ENCODE measurements around the gene HBG1.

The HBG1 gene

DNA sequence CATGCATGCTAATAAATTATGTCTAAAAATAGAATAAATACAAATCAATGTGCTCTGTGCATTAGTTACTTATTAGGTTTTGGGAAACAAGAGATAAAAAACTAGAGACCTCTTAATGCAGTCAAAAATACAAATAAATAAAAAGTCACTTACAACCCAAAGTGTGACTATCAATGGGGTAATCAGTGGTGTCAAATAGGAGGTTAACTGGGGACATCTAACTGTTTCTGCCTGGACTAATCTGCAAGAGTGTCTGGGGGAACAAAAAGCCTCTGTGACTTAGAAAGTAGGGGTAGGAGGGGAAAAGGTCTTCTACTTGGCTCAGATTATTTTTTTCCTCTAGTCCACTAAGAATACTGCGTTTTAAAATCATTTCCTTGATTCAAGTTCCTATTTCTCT is 22.0 kb downstream of the HBG1 start:
- no peaks in the 10 kb centered on the region for H3K4me1 ChIP-seq (ENCODE audit: control insufficient read depth, insufficient read depth, low read length)
- H3K9ac ChIP-seq (ENCODE audit: low read length) = no peak overlapping the region
- H3K4me3 ChIP-seq (ENCODE audit: low read length) = no peak overlapping the region
- H3K36me3 ChIP-seq (ENCODE audit: control insufficient read depth, insufficient read depth, low read length) = no peaks in the 10 kb centered on the region
- no peak overlapping the region for H3K27ac ChIP-seq (ENCODE audit: low read depth, low read length)
- no peaks in the 10 kb centered on the region for H3K27me3 ChIP-seq (ENCODE audit: control insufficient read depth, insufficient read depth, low read length)

DNA sequence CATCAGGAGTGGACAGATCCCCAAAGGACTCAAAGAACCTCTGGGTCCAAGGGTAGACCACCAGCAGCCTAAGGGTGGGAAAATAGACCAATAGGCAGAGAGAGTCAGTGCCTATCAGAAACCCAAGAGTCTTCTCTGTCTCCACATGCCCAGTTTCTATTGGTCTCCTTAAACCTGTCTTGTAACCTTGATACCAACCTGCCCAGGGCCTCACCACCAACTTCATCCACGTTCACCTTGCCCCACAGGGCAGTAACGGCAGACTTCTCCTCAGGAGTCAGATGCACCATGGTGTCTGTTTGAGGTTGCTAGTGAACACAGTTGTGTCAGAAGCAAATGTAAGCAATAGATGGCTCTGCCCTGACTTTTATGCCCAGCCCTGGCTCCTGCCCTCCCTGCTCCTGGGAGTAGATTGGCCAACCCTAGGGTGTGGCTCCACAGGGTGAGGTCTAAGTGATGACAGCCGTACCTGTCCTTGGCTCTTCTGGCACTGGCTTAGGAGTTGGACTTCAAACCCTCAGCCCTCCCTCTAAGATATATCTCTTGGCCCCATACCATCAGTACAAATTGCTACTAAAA is 22.8 kb downstream of the HBG1 start, which contains the start of gene HBB:
HBB (minus strand) TSS at position 340 of the 579 bp plus-strand sequence; CDS start at position 290, 50 bp downstream.
- Histone ChIP-seq H3K4me3 (ENCODE audit: low read length) (no peak within 1 kb of the TSS), H3K4me1 (ENCODE audit: control insufficient read depth, insufficient read depth, low read length) (no peaks in the 10 kb centered on the region), H3K36me3 (ENCODE audit: control insufficient read depth, insufficient read depth, low read length) (no peaks in the 10 kb centered on the region), H3K27ac (ENCODE audit: low read depth, low read length) (no peak within 1 kb of the TSS), H3K27me3 (ENCODE audit: control insufficient read depth, insufficient read depth, low read length) (no peaks in the 10 kb centered on the region), H3K9ac (ENCODE audit: low read length) (no peak within 1 kb of the TSS)

DNA sequence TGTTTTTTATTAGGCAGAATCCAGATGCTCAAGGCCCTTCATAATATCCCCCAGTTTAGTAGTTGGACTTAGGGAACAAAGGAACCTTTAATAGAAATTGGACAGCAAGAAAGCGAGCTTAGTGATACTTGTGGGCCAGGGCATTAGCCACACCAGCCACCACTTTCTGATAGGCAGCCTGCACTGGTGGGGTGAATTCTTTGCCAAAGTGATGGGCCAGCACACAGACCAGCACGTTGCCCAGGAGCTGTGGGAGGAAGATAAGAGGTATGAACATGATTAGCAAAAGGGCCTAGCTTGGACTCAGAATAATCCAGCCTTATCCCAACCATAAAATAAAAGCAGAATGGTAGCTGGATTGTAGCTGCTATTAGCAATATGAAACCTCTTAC is 24.2 kb downstream of the HBG1 start:
- Histone ChIP-seq H3K27me3 (ENCODE audit: control insufficient read depth, insufficient read depth, low read length) (no peaks in the 10 kb centered on the region), H3K27ac (ENCODE audit: low read depth, low read length) (no peak overlapping the region), H3K4me3 (ENCODE audit: low read length) (no peak overlapping the region), H3K36me3 (ENCODE audit: control insufficient read depth, insufficient read depth, low read length) (no peaks in the 10 kb centered on the region), H3K4me1 (ENCODE audit: control insufficient read depth, insufficient read depth, low read length) (no peaks in the 10 kb centered on the region), H3K9ac (ENCODE audit: low read length) (no peak overlapping the region)

DNA sequence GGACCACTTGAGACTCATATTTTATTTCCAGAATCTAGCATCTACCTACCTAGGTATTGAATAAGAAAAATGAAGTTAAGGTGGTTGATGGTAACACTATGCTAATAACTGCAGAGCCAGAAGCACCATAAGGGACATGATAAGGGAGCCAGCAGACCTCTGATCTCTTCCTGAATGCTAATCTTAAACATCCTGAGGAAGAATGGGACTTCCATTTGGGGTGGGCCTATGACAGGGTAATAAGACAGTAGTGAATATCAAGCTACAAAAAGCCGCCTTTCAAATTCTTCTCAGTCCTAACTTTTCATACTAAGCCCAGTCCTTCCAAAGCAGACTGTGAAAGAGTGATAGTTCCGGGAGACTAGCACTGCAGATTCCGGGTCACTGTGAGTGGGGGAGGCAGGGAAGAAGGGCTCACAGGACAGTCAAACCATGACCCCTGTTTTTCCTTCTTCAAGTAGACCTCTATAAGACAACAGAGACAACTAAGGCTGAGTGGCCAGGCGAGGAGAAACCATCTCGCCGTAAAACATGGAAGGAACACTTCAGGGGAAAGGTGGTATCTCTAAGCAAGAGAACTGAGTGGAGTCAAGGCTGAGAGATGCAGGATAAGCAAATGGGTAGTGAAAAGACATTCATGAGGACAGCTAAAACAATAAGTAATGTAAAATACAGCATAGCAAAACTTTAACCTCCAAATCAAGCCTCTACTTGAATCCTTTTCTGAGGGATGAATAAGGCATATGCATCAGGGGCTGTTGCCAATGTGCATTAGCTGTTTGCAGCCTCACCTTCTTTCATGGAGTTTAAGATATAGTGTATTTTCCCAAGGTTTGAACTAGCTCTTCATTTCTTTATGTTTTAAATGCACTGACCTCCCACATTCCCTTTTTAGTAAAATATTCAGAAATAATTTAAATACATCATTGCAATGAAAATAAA is 24.8 kb downstream of the HBG1 start:
- Histone ChIP-seq H3K36me3 (ENCODE audit: control insufficient read depth, insufficient read depth, low read length) (no peaks in the 10 kb centered on the region), H3K4me3 (ENCODE audit: low read length) (no peak overlapping the region), H3K27ac (ENCODE audit: low read depth, low read length) (no peak overlapping the region), H3K4me1 (ENCODE audit: control insufficient read depth, insufficient read depth, low read length) (no peaks in the 10 kb centered on the region), H3K27me3 (ENCODE audit: control insufficient read depth, insufficient read depth, low read length) (no peaks in the 10 kb centered on the region), H3K9ac (ENCODE audit: low read length) (no peak overlapping the region)

DNA sequence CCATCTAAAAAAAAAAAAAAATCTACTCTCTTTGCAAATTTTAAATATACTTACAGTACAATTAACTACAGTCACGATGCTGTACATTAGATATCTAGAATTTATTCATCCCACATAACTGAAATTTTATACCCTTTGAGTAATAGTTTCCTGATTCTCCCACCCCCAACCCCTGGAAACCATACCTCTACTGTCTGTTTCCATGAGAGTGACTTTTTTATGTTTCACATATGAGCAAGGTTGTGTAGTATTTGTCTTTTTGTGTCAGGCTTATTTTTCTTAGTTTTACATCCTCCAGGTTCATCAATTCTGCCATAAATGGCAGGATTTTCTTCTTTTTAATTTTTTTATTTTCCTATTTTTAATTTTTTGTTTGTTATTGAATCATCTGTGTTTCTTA is 26.0 kb downstream of the HBG1 start:
- no peaks in the 10 kb centered on the region for H3K27me3 ChIP-seq (ENCODE audit: control insufficient read depth, insufficient read depth, low read length)
- H3K4me1 ChIP-seq (ENCODE audit: control insufficient read depth, insufficient read depth, low read length) = no peaks in the 10 kb centered on the region
- H3K27ac ChIP-seq (ENCODE audit: low read depth, low read length) = no peak overlapping the region
- H3K4me3 ChIP-seq (ENCODE audit: low read length) = no peak overlapping the region
- H3K36me3 ChIP-seq (ENCODE audit: control insufficient read depth, insufficient read depth, low read length) = no peaks in the 10 kb centered on the region
- H3K9ac ChIP-seq (ENCODE audit: low read length) = no peak overlapping the region

DNA sequence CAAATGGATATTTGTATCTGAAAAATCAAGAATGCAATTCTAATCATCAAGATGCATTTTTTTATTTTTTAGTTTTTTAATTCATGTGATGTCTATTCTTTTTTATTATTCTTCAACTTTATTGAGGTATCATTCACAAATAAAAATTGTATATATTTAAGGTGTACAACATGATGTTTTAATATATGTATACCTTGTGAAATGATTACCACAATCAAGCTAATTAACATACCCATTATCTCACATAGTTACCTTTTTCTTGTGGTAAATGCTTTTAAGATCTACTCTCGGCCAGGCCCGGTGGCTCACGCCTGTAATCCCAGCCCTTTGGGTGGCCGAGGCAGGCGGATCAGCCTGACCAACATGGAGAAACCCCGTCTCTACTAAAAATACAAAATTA is 26.5 kb downstream of the HBG1 start:
- no peaks in the 10 kb centered on the region for H3K4me1 ChIP-seq (ENCODE audit: control insufficient read depth, insufficient read depth, low read length)
- no peak overlapping the region for H3K9ac ChIP-seq (ENCODE audit: low read length)
- H3K4me3 ChIP-seq (ENCODE audit: low read length) = no peak overlapping the region
- no peaks in the 10 kb centered on the region for H3K36me3 ChIP-seq (ENCODE audit: control insufficient read depth, insufficient read depth, low read length)
- H3K27ac ChIP-seq (ENCODE audit: low read depth, low read length) = no peak overlapping the region
- no peaks in the 10 kb centered on the region for H3K27me3 ChIP-seq (ENCODE audit: control insufficient read depth, insufficient read depth, low read length)

DNA sequence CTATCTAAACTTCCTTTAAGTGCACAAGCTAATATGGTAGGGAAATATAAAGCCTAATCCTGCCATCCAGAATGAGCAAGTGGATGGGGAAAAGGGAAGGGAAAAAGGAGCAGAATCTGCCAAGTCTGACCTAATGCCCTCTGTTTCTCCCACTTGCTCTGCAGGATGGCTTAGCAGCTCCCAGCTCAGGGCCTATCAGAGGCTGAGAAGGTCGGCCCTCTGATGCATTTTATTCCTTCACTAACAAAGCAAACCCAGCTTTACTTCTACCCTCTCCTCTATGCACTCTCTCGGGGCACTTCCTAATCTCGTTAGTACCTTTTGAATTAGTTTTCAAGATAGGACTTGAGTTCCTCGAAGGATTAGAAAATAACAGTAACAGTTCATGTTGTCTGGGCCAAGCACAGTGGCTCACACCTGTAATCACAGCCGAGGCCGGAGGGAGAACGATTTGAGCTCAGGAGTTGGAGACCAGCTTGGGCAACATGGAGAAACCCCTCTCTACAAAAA is 39.2 kb downstream of the HBG1 start:
- H3K27me3 ChIP-seq (ENCODE audit: control insufficient read depth, insufficient read depth, low read length) = no peaks in the 10 kb centered on the region
- H3K36me3 ChIP-seq (ENCODE audit: control insufficient read depth, insufficient read depth, low read length) = no peaks in the 10 kb centered on the region
- no peaks in the 10 kb centered on the region for H3K4me1 ChIP-seq (ENCODE audit: control insufficient read depth, insufficient read depth, low read length)
- H3K4me3 ChIP-seq (ENCODE audit: low read length) = no peak overlapping the region
- H3K9ac ChIP-seq (ENCODE audit: low read length) = no peak overlapping the region
- no peak overlapping the region for H3K27ac ChIP-seq (ENCODE audit: low read depth, low read length)

DNA sequence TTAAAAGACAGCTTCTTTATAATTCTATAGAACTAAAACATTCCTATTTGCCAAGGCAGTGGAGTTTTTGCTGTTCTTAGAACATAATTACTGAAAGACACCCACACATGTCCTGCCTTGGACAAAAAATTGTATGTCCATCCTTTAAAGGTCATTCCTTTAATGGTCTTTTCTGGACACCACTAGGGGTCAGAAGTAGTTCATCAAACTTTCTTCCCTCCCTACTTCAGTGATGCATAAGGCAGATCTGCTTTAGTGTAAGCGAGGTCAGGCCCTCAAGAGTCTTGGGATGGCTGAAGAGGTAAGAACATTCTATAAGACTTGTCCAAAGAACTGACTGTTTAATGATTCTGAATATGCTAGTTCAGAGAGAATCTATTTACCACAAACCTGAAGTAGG is 44.9 kb downstream of the HBG1 start:
- Histone ChIP-seq H3K4me1 (ENCODE audit: control insufficient read depth, insufficient read depth, low read length) (no peaks in the 10 kb centered on the region), H3K4me3 (ENCODE audit: low read length) (no peak overlapping the region), H3K36me3 (ENCODE audit: control insufficient read depth, insufficient read depth, low read length) (no peaks in the 10 kb centered on the region), H3K27me3 (ENCODE audit: control insufficient read depth, insufficient read depth, low read length) (no peaks in the 10 kb centered on the region), H3K9ac (ENCODE audit: low read length) (no peak overlapping the region), H3K27ac (ENCODE audit: low read depth, low read length) (no peak overlapping the region)

DNA sequence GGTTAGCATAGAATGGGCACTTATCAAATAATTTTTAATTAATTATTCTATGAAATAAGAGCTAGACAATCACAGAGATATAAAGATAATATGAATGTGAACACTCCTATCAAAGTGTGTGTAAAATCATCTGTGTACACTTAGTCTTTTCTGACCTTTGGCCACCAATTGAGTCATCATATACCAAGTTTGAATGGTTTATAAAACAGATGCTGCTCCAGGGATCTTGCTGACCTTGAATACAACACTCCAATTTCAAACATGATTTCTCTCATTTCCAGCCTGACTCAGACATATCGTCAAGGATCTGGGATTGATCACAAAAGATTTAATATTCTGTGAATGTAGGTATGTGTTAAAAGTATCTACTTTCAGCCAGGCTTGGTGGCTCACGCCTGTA is 46.3 kb downstream of the HBG1 start:
- H3K27ac ChIP-seq (ENCODE audit: low read depth, low read length) = no peak overlapping the region
- H3K36me3 ChIP-seq (ENCODE audit: control insufficient read depth, insufficient read depth, low read length) = no peaks in the 10 kb centered on the region
- H3K9ac ChIP-seq (ENCODE audit: low read length) = no peak overlapping the region
- H3K4me1 ChIP-seq (ENCODE audit: control insufficient read depth, insufficient read depth, low read length) = no peaks in the 10 kb centered on the region
- no peaks in the 10 kb centered on the region for H3K27me3 ChIP-seq (ENCODE audit: control insufficient read depth, insufficient read depth, low read length)
- no peak overlapping the region for H3K4me3 ChIP-seq (ENCODE audit: low read length)

DNA sequence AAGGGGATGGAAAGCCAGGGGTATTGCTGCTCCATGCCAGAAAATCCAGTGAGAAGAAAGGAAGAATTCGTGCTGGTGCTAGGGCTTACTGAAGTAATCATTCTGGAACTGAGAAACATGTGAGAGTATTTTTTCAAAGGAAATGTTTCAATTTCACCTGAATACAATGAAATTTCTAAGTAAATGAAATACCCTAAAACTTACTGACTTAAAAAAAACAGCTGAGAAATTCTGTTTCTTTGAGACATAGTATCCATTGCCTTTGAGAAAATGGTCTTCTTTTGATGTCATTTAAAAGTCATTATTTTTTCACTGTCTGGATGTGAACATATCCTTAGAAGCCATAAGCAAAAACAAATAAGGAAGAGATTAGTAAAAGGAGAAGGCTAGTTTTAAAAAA is 49.1 kb downstream of the HBG1 start, which contains the start of gene OR51V1:
OR51V1 (minus strand) TSS at position 101 of the 400 bp plus-strand sequence; CDS start at position 101, 0 bp downstream.
- H3K4me1 ChIP-seq (ENCODE audit: control insufficient read depth, insufficient read depth, low read length) = no peaks in the 10 kb centered on the region
- no peaks in the 10 kb centered on the region for H3K36me3 ChIP-seq (ENCODE audit: control insufficient read depth, insufficient read depth, low read length)
- H3K9ac ChIP-seq (ENCODE audit: low read length) = no peak within 1 kb of the TSS
- H3K27me3 ChIP-seq (ENCODE audit: control insufficient read depth, insufficient read depth, low read length) = no peaks in the 10 kb centered on the region
- H3K4me3 ChIP-seq (ENCODE audit: low read length) = no peak within 1 kb of the TSS
- H3K27ac ChIP-seq (ENCODE audit: low read depth, low read length) = no peak within 1 kb of the TSS

DNA sequence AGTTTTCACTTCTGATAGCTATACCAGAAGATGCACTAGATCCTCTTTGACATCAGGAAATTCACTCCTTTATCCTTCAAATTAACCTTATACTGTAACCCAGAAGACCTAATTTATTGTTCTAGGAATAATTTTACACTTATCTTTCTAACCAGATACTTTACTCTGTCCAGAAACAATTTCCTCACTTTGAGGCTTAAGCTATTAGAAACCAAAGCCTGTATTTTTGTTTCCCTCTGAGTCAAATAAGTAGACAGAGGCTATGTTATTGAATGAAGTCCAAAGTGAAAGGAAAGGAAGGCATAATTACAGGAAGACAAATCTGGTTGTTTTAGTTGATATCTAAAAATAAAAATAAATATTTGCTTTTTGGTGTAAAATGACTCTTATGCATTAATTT is 51.4 kb downstream of the HBG1 start:
- H3K4me3 ChIP-seq (ENCODE audit: low read length) = no peak overlapping the region

More for the DNA sequence above, 51.4 kb downstream of the HBG1 start:
- Histone ChIP-seq H3K9ac (ENCODE audit: low read length) (no peak overlapping the region), H3K4me1 (ENCODE audit: control insufficient read depth, insufficient read depth, low read length) (no peaks in the 10 kb centered on the region), H3K36me3 (ENCODE audit: control insufficient read depth, insufficient read depth, low read length) (no peaks in the 10 kb centered on the region), H3K27me3 (ENCODE audit: control insufficient read depth, insufficient read depth, low read length) (no peaks in the 10 kb centered on the region), H3K27ac (ENCODE audit: low read depth, low read length) (no peak overlapping the region)

Measured in rectal smooth muscle tissue (tissue), 1 donor.